ENCODE measurements around the gene SHB. TPM values are rescaled to one million over a fixed set of nuclear protein-coding genes. Genes with fewer than 3 reads are reported as not detected.

Gene SHB
- total RNA-seq, 1 experiment from 2014 or later = 12.2 TPM

GRCh38 chr9:37917801-37918664 is 151.0 kb downstream of the SHB start (continued):
- TF ChIP-seq, protein P1, sequence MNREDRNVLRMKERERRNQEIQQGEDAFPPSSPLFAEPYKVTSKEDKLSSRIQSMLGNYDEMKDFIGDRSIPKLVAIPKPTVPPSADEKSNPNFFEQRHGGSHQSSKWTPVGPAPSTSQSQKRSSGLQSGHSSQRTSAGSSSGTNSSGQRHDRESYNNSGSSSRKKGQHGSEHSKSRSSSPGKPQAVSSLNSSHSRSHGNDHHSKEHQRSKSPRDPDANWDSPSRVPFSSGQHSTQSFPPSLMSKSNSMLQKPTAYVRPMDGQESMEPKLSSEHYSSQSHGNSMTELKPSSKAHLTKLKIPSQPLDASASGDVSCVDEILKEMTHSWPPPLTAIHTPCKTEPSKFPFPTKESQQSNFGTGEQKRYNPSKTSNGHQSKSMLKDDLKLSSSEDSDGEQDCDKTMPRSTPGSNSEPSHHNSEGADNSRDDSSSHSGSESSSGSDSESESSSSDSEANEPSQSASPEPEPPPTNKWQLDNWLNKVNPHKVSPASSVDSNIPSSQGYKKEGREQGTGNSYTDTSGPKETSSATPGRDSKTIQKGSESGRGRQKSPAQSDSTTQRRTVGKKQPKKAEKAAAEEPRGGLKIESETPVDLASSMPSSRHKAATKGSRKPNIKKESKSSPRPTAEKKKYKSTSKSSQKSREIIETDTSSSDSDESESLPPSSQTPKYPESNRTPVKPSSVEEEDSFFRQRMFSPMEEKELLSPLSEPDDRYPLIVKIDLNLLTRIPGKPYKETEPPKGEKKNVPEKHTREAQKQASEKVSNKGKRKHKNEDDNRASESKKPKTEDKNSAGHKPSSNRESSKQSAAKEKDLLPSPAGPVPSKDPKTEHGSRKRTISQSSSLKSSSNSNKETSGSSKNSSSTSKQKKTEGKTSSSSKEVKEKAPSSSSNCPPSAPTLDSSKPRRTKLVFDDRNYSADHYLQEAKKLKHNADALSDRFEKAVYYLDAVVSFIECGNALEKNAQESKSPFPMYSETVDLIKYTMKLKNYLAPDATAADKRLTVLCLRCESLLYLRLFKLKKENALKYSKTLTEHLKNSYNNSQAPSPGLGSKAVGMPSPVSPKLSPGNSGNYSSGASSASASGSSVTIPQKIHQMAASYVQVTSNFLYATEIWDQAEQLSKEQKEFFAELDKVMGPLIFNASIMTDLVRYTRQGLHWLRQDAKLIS (CRISPR knock-in tag; IDR thresholded peaks at IDR 0.05; ENCODE audit: borderline replicate concordance) = no peak
- TF ChIP-seq NR3C1 (CRISPR knock-in tag; conservative IDR thresholded peaks at IDR 0.05; ENCODE audit: low read depth) = no peak
- TF ChIP-seq, protein P2, sequence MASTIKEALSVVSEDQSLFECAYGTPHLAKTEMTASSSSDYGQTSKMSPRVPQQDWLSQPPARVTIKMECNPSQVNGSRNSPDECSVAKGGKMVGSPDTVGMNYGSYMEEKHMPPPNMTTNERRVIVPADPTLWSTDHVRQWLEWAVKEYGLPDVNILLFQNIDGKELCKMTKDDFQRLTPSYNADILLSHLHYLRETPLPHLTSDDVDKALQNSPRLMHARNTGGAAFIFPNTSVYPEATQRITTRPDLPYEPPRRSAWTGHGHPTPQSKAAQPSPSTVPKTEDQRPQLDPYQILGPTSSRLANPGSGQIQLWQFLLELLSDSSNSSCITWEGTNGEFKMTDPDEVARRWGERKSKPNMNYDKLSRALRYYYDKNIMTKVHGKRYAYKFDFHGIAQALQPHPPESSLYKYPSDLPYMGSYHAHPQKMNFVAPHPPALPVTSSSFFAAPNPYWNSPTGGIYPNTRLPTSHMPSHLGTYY (CRISPR knock-in tag; IDR thresholded peaks at IDR 0.05) = no peak
- TF ChIP-seq, protein P3, sequence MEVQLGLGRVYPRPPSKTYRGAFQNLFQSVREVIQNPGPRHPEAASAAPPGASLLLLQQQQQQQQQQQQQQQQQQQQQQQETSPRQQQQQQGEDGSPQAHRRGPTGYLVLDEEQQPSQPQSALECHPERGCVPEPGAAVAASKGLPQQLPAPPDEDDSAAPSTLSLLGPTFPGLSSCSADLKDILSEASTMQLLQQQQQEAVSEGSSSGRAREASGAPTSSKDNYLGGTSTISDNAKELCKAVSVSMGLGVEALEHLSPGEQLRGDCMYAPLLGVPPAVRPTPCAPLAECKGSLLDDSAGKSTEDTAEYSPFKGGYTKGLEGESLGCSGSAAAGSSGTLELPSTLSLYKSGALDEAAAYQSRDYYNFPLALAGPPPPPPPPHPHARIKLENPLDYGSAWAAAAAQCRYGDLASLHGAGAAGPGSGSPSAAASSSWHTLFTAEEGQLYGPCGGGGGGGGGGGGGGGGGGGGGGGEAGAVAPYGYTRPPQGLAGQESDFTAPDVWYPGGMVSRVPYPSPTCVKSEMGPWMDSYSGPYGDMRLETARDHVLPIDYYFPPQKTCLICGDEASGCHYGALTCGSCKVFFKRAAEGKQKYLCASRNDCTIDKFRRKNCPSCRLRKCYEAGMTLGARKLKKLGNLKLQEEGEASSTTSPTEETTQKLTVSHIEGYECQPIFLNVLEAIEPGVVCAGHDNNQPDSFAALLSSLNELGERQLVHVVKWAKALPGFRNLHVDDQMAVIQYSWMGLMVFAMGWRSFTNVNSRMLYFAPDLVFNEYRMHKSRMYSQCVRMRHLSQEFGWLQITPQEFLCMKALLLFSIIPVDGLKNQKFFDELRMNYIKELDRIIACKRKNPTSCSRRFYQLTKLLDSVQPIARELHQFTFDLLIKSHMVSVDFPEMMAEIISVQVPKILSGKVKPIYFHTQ (CRISPR knock-in tag; IDR thresholded peaks at IDR 0.05) = no peak

DNA sequence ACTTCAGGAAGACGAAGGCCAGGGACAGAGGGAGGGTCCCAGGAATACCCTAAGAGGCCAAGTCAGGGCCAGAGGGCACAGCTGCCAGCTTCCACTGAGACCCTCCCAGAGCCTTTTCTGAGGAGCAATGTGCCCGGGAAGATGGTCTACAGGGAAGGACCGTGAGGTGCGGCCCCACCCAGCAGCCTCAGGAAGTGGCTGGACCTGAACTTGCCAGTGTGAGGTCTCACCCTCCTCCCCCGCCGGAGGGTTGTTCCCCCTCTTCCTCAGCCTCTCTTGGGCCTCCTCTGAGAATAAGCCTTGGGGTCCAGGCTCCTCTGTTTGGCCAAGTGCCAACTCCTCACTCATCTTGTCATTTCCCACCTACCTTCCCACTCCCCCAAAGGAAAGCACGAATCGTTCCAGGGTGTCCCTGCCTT is 151.7 kb downstream of the SHB start:
- CTCF ChIA-PET = interaction anchor here (0.6 to 1.2 kb wide), 2 partner anchors 221 to 347 kb away, joined by 3 to 4 read pairs; no protein-coding TSS in a partner anchor
- Mint-ChIP-seq H3K27ac (no peak overlapping the region; the same call in 1 of the 2 replicates), H3K36me3 (no peaks in the 10 kb centered on the region; the same call in 1 of the 2 replicates), H3K4me1 (peaks cover 29% of the 10 kb centered on the region), H3K27me3 (ENCODE audit: low read depth) (no peaks in the 10 kb centered on the region; the same call in 1 of the 2 replicates), H3K9me3 (no peaks in the 10 kb centered on the region), H3K4me3 (no peak overlapping the region)
- TF ChIP-seq JUN (CRISPR knock-in tag; IDR thresholded peaks at IDR 0.05) = no peak
- no peak for TF ChIP-seq TP53 (CRISPR knock-in tag; IDR thresholded peaks at IDR 0.05)
- TF ChIP-seq TCF7 (CRISPR knock-in tag; IDR thresholded peaks at IDR 0.05; ENCODE audit: low read depth) = 0 out of 2 replicates have a peak, but pooled peaks have one; percentile 31
- no peak for TF ChIP-seq NFATC4 (CRISPR knock-in tag; IDR thresholded peaks at IDR 0.05)
- no peak for TF ChIP-seq NFE2L1 (CRISPR knock-in tag; IDR thresholded peaks at IDR 0.05)
- DNase-seq (ENCODE audit: low spot score) = no peak
- POLR2A ChIA-PET = no interaction called here
- ATAC-seq = no peak

DNA sequence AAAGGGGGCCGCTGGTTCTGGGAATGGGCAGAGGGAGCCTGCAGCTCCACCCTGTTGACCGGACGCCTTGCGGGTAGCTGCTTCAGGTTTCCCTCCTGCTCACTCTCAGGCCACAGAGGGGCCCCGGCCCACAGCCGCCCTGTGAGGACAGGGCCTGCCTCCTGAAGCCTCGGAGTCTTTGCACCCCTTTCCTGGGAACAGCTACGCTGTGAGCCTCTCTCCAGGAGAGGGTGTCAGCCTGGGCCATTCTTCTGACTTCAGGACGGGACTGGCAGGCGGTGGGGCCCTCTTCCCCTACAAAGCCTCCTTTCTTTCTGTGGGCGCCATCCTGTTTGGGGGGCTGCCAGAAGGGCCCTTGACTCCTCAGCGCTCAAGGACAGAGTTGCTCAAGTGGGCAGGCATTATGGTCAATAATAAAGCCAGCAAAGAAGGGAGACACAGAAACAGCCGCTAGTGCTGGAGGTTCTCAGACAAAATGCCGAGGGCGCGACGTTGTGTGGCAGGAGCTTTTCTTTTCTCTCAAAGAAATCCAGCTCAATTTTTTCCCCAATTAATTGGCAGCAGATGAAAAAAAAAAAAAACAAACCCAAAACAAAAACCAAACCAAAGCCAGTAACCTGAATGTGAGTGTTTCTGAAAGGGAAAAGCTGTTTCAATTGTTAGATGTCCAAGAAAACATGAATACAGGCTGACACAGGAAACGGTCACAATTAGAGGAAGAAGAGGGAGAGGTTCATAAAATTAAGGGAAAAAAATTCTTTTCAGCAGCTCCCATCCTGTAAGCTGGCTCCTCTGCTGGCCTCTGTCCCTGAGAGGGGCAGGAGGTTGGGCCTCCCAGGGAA is 152.3 kb downstream of the SHB start:
- Mint-ChIP-seq H3K27ac (no peak overlapping the region; the same call in 1 of the 2 replicates), H3K4me1 (peaks cover 26% of the 10 kb centered on the region), H3K9me3 (no peaks in the 10 kb centered on the region), H3K36me3 (no peaks in the 10 kb centered on the region; the same call in 1 of the 2 replicates), H3K27me3 (ENCODE audit: low read depth) (no peaks in the 10 kb centered on the region; the same call in 1 of the 2 replicates), H3K4me3 (no peak overlapping the region)
- TF ChIP-seq EMX1 (CRISPR knock-in tag; IDR thresholded peaks at IDR 0.05) = no peak
- TF ChIP-seq ZNF671 (CRISPR knock-in tag; IDR thresholded peaks at IDR 0.05) = no peak
- TF ChIP-seq, protein P4, sequence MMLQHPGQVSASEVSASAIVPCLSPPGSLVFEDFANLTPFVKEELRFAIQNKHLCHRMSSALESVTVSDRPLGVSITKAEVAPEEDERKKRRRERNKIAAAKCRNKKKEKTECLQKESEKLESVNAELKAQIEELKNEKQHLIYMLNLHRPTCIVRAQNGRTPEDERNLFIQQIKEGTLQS (CRISPR knock-in tag; conservative IDR thresholded peaks at IDR 0.05) = no peak
- TF ChIP-seq, protein P5, sequence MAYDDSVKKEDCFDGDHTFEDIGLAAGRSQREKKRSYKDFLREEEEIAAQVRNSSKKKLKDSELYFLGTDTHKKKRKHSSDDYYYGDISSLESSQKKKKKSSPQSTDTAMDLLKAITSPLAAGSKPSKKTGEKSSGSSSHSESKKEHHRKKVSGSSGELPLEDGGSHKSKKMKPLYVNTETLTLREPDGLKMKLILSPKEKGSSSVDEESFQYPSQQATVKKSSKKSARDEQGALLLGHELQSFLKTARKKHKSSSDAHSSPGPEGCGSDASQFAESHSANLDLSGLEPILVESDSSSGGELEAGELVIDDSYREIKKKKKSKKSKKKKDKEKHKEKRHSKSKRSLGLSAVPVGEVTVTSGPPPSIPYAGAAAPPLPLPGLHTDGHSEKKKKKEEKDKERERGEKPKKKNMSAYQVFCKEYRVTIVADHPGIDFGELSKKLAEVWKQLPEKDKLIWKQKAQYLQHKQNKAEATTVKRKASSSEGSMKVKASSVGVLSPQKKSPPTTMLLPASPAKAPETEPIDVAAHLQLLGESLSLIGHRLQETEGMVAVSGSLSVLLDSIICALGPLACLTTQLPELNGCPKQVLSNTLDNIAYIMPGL (CRISPR knock-in tag; IDR thresholded peaks at IDR 0.05) = no peak
- no peak for TF ChIP-seq NFE2L1 (CRISPR knock-in tag; IDR thresholded peaks at IDR 0.05)
- no peak for TF ChIP-seq FOXJ3 (CRISPR knock-in tag; IDR thresholded peaks at IDR 0.05; ENCODE audit: borderline replicate concordance)
- ChIA-PET CTCF (interaction anchor here (1.2 to 2.0 kb wide), 2 partner anchors 171 to 221 kb away, joined by 4 to 5 read pairs; no protein-coding TSS in a partner anchor), POLR2A (interaction anchor here (0.6 kb wide), 1 partner anchor 85 kb away, joined by 3 read pairs; no protein-coding TSS in a partner anchor)
- ATAC-seq (no peak), DNase-seq (ENCODE audit: low spot score) (no peak)

Data from WTC11 (cell line).